ENCODE measurements around the gene CPXM1.

DNA sequence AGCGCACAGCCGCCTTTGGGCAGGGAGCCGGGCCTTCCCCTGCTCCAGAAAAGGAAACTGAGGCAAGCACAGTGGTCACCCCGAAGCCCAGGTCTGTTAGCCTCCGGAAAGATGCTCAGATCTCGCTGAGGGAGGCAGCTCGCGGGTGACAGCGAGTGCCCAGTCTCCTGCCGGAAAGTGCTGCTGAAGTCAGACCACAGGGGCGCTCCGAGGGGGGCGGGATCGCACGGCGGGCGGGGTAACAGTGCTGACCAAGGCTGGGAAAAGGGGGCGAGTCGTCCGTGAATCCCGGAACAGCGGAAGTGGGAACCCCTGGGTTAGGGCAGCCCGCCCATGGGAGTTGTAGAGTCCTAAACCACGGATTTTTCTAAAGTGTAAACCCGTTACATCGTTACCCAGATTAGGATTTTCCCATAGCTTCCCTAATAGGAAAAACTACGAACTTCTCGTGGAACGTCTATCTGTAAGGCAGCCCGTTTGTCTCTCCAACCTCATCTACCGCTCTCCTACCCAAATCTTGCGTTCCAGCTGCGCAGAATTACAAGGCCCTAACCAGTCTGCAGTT lies 40.6 kb upstream of the CPXM1 start:
- TF ChIP-seq, protein P1, sequence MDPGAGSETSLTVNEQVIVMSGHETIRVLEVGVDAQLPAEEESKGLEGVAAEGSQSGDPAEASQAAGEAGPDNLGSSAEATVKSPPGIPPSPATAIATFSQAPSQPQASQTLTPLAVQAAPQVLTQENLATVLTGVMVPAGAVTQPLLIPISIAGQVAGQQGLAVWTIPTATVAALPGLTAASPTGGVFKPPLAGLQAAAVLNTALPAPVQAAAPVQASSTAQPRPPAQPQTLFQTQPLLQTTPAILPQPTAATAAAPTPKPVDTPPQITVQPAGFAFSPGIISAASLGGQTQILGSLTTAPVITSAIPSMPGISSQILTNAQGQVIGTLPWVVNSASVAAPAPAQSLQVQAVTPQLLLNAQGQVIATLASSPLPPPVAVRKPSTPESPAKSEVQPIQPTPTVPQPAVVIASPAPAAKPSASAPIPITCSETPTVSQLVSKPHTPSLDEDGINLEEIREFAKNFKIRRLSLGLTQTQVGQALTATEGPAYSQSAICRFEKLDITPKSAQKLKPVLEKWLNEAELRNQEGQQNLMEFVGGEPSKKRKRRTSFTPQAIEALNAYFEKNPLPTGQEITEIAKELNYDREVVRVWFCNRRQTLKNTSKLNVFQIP (CRISPR knock-in tag; IDR thresholded peaks at IDR 0.05; ENCODE audit: borderline replicate concordance, low read depth), result no peak
- no peak for TF ChIP-seq ZNF8 (CRISPR knock-in tag; IDR thresholded peaks at IDR 0.05)
- TF ChIP-seq ESRRG (CRISPR knock-in tag; IDR thresholded peaks at IDR 0.05), result no peak
- TF ChIP-seq PATZ1 (CRISPR knock-in tag; IDR thresholded peaks at IDR 0.05; ENCODE audit: borderline replicate concordance), result no peak
- TF ChIP-seq PPARA (CRISPR knock-in tag; IDR thresholded peaks at IDR 0.05; ENCODE audit: borderline replicate concordance), result no peak

Measured in SK-N-SH treated with all-trans-retinoic acid at 6 μM for 48 hours (cell line).